Activated CD4-positive, alpha-beta T cell treated with anti-CD3 and anti-CD28 coated beads, Interleukin-10, Interleukin-2, amounts not matched to agents 100 ng/mL and 50 ng/mL, durations not matched to agents 16 hours and 8 hours (primary cell): ENCODE data around the gene TPTE2.
A peak's percentile ranks its signal among the peaks of the same experiment; 100 is the strongest.
"Not testable (repeated sequence)": the region's sequence is repeated elsewhere in the genome, so short reads cannot be mapped to it uniquely, and the experiment has no call there.

Experiments
- DNase-seq: peaks from one replicate; pipeline ENCODE4 v3.0.0-alpha.2; 2020

The TPTE2 gene

DNA sequence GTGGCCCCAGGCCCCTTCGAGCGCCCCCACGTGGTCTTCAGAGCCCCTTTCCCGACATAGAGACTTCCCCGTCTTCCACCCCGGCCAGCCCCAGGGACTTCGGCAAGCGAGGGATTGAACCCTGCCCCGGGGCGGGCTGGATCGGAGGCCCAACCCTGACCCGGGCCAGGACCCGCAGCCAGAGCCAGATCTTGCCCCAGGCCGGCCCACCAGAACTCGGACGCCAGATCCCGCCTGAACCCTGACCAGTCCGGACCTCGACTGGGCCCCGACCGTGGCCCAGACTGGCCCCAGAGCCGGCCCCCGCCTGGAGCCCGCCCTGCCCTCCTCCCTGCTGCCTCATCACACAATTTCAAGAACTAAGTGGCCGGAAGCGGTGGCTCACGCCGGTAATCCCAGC lies 253 bp upstream of the TPTE2 start:
- no peak for DNase-seq

DNA sequence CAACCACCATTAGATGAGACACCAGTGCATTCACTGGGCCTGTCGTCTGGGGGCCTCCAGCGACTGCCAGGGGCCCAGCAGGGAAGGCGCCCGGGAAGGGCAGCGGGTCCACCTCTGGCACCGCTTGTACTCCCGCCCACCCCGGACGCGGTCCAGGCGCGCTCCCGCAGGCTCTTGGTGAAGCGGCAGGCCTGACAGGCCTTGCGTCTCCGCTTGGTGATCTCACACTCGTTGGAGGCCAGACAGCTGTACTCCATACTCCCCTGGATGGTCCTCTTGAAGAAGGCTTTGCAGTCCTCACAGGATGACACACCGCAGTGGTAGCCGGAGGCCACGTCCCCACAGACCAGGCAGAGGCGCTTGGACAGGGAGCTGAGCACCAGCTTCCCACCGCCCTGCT lies 660 bp downstream of the TPTE2 start:
- not testable (repeated sequence) for DNase-seq

DNA sequence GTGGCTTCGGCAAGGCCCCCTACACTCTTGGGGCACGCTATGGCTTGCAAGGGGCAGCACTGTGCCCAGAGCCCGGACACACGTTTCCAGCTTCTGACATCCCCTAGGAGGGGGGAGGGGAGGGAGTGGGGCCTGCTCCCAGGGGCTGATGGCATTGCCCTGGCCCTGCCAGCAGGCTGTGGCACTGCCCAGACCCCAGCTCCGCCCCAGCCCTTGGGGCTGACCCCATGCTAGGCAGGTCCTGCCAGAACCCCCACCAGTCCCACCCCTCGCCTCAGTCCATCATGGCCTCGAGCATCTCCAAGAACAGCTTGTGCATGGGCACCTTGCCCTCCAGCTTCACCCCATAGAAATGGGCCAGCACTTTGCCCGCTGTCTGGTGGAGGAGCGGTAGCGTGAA lies 1.6 kb downstream of the TPTE2 start:
- not testable (repeated sequence) for DNase-seq

DNA sequence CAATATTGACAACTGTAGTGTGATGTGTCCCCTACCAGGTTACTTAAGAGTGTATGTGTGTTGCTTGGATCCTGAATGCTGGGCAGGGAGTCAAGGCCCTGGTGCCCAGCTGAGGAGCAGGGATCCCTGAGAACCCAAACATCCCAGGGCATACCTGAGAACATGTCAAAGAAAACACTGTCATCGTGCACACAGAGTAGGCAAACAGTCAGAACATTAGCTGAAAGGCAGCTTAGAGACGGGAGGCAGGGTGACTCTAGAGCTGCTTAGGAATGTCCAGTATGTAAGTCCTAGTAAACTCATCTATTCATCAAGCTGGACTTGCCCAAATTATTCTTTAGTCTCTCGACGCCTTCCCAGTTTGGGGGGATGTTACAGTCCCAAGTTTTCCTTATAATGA lies 4.0 kb downstream of the TPTE2 start:
- not testable (repeated sequence) for DNase-seq

DNA sequence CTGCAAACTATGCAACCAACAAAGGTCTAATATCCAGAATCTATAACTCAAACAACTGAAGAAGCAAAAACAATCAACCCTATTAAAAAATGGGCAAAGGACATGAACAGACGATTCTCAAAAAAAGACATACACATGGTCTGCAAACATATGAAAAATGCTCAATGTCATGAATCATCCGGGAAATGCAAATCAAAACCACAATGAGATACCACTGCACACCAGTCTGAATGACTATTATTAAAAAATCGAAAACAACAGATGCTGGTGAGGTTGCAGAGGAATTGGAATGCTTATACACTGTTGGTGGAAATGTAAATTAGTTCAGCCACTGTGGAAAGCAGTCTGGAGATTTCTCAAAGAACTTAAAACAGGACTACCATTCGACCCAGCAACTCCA lies 12.1 kb downstream of the TPTE2 start:
- DNase-seq, result not testable (repeated sequence)

DNA sequence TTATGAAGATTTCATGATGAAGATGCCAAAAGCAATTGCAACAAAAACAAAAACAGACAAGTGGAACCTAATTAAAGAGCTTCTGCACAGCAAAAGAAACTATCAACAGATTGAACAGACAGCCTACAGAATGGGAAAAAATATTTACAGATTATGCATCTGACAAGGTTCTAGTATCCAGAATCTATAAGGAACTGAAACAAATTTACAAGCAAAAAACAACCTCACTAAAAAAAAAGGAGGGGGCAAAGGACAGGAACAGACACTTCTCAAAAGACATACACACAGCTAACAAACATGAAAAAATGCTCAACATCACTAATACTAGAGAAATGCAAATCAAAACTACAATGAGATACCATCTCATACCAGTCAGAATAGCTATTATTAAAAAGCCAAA lies 35.7 kb downstream of the TPTE2 start:
- DNase-seq, result not testable (repeated sequence)

DNA sequence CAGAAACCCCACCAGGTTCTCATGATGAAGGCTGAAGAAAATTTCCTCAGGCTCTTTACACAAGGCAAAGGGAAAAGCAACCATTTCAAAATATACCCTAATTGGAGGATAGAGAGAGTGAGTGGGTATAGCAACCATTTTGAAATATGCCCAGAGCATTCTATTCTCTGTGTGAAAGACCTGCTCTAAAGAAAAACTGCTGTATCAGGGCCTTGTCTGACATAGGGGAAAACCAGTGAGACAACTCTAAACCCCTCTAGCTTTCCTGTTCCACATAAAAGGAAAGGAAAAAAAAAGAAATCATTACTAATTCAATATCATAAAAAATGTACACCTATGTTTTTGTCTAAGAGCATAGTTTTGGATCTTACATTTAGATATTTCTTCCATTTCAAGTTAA lies 42.3 kb downstream of the TPTE2 start:
- no peak for DNase-seq

DNA sequence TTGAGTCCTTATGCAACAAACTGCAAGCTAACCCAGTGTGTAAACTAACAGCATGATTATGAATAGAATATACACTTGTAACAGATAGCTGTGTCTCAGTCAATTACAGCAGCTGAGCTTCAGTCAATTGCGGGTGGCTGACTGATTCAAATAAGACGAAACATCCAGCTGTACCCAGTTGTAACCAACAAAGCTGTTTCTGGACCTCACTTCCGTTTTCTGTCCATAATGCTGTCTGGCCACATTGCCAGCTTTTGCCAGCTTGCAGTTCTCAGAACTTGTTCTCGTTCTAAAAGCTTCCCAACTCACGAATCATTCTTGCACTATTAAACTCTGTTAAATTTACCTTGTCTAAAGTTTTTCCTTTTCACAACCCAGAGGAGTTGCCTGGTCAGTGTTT lies 53.7 kb downstream of the TPTE2 start:
- not testable (repeated sequence) for DNase-seq

DNA sequence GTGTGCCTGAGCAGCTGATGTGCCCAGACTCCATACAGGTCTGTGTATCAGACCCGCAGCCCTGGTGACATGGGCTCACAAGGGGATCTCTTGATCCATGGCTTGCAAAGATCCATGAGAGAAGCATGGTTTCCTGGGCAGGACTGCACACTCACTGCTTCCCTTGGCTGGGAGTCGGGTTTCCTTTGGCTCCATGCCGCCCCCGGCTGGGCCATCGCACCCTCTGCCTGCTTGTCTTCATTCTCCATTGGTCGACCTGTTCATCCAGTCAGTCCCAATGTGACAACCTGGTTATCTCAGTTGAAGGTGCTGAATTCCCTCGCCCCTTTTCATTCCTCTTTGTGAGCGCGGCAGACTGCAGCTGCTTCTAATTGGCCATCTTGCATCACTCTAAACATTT lies 101.2 kb downstream of the TPTE2 start:
- not testable (repeated sequence) for DNase-seq

DNA sequence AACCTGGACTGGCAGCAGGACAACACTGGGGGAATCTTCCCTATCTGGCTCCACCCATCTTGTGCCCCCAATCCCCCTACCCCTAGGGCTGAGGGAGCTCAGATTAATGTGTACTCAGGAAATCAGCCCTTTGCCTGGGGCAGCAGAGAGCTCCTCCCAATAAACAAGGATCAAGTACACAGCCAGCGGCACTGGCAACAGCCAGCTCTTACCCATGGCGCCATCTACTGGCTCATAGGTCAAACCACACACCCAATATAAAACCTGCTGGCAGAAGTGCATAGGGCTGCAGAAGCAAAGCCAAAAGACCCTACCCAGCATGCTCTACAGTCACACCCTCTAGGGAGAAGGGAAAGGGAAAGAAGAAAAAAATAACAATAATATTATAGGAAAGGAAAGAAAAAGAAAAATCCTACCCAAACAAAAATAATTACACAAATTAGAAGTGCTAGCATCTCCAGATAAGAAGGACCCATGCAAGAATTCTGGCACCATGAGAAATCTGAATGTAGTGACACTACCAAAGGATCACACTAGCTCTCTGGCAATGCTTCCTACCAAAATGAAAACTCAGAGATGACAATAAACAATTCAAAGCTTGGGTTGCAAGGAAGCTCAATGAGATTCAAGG lies 122.2 kb downstream of the TPTE2 start:
- DNase-seq, result peak; percentile 43

DNA sequence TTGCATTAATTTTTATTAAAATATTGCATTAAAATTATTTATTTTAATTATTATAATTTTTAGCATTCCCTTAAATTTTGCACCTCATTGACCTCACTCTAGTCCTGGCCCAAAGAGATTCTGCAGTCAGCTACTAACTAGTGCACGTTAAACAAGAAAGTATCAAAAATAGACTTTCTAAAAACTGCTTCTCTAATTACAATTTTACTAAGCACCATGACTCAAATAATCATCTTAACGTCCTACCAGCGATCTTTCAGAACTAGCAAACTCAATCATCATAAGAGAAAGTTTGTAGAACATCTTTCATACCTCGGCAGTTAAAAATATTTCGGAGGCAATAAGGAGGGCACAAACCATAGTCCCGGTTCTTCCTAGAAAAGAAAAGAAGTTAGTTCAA lies 123.6 kb downstream of the TPTE2 start:
- not testable (repeated sequence) for DNase-seq

DNA sequence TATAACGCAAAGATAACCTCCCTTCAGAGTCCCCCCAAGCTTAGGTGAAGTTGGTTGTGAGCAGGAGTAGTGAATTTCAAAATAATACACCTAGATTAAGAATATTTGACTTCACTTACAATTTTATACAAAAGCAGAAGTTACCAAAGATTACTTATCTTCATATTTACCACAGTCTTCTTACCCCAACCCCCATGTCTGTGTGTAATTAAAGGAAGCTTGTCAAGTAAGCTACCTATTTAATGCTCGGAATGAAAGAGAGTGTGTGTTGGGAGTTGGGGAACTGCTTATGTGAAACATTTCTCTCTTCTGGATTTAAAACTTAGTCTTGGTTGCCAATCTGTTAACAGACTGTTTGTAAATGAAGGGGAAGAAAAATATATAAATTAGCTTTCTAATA lies 139.1 kb downstream of the TPTE2 start:
- not testable (repeated sequence) for DNase-seq

DNA sequence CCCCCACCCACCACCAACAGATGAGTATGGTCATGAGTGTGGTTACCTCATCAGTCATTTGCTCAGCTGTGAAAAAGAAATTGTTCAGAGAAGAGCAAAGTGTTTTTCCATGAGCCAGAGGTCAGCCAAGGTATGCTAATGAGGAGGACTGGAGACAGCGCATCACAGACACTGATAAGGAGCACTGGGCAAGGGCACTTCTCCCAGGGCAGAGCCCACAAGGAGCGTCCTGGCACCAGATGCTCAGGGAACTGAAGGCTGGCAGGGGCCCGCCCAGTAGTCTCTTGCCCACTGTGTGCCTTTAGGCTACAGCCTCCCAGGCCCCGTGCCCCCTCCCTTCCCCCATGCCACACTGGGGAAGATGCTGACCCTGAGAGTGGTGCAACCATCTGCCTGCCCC lies 148.8 kb downstream of the TPTE2 start:
- DNase-seq, result not testable (repeated sequence)

DNA sequence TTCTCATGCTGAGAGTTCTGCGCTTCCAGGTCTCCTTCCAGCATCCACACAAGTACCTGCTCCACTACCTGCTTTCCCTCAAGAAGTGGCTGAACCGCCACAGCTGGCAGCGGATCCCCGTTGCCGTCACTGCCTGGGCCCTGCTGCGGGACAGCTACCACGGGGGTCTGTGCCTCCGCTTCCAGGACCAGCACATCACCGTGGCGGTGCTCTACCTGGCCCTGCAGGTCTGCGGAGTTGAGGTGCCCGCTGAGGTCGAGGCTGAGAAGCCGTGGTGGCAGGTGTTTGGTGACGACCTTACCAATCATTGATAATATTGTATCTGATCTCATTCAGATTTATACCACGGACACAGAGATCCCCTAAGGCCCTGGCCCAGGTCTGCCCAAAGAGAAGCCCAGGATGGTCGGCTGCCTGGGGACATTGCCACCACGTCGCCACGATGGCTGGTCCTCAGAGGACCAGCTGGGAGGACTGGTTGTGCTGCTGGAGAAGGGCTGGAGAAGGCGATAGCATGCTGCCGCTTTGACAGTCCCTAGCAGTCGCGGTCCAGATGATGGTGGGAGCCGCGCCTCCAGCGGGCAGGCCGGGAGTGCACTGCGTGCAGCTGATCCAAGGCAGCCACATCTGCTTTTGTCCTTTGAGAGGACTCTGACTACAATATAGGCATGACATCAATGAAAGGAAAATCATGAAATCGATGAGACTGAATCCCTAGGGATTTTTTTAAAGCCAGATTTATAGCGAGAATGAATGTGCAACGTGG lies 178.4 kb downstream of the TPTE2 start:
- not testable (repeated sequence) for DNase-seq

DNA sequence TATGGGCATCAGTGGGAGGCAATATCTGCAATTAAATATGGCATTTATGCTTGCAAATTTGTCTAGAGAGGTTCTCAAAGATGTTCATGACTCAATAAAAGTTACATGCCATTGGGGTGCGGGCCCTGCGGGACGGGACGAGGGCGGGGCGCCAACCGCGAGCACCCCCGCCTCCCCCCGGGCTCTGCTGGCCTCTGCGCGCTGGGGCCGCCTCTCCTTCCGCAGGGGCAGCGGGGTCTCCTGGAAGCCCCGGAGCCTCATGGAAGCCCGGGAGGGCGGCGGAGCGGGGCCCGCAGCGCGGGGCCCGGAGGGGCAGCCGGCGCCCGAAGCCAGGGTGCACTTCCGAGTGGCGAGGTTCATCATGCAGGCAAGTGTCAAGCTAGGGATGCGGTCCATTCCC lies 179.2 kb downstream of the TPTE2 start:
- no peak for DNase-seq
